HG03025 (cell line): ENCODE measurements around the gene VAV3.
"Not testable (repeated sequence)": the region's sequence is repeated elsewhere in the genome, so short reads cannot be mapped to it uniquely, and the experiment has no call there.

Source experiments
- ATAC-seq: cut with Tn5 transposase; IDR thresholded peaks from one replicate; pipeline ENCODE4 v1.9.1; 2021; ENCODE audit warnings: mild to moderate bottlenecking, moderate library complexity; ENCODE audit not compliant: unreplicated experiment, low FRiP score

Gene VAV3

DNA sequence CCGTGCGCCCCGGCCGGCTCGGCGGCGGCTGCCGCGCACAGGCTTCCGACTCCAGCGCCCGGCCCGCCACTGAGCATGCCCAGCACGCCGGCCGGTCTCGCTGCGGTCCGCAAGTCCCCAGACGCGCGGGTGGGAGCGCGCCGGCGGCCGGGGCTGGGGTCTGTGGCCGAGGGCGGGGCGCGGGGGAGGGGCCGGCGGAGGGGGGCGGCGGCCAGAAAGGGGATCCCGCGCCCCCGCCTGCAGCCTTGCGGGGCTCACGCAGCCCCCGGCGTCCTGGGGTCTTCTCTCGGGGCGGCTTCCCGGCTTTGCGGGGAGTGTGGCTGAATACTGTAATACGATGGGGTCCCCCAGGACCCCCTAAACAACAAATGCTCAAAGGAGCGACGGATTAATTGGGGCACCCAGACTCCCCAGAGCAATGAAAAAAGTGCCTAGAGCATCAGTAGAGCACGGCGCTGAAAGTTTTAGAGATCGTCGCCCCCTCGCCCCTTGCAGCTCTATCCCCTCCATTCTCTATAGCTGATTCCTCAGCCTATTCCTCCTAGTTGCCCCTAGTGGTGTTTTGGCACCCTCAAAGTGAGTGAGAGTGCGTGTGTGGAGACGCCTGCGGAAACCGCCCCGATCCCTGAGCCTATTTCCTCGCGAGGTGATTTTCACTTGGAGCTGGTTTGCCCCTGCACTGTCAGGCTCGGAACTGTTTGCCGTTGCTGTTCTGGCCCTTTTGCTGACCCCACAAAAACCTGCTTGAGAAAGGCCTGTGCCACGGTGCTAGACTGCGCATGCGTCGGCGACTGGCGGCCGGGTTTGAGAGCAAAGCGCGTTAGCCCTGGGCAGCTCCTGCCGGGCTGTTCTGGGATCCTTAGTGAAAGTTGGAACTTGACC is at the start of gene VAV3:
VAV3 (minus strand) TSS at position 71 of the 882 bp plus-strand sequence. CDS start 311 bp downstream, outside the sequence.
- no peak for ATAC-seq

DNA sequence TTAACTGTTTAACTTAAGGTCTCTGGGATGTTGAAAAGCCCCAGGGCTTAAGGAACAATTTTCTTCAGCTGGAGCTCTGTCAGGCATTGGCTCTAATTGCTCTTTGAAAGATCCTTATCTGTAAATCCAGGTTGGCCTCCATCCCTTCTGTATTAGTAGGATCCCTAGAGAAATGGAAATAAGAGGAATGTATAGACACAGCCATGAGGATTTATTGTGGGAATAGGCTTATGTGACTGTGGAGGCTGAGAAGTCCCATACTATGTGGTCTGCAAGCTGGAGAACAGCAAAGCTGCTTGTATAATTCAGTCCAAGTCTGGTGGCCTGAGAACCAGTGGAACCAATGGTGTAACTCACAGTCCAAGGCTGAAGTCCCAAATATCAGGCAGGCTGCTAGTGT is 47.6 kb upstream of the VAV3 start:
- no peak for ATAC-seq

DNA sequence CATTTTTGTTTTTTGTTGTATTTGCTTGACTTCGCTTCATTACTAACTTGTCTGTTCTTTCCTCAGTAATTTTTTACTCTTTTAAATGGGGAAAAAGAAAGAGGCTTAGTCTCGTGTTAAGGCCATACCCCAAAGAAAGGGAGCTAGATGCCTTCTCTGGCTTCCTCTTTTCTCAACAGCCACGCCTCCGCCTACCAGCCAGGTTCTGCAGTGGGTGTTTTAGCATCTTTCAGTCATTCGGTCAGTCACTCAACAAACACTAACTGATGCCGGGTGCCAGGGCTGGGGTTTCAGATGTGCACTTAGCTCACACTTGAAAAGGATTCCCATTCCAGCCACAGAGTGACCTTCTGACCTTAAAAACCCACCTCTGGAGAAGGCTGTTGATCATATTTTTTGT is 46.3 kb upstream of the VAV3 start:
- ATAC-seq: no peak

GRCh38 chr1:108010581-108010980 is 45.6 kb upstream of the VAV3 start:
- ATAC-seq: no peak

- no peak for ATAC-seq
These were observed 44.7 kb upstream of the VAV3 start for GRCh38 chr1:108009603-108010195.

DNA sequence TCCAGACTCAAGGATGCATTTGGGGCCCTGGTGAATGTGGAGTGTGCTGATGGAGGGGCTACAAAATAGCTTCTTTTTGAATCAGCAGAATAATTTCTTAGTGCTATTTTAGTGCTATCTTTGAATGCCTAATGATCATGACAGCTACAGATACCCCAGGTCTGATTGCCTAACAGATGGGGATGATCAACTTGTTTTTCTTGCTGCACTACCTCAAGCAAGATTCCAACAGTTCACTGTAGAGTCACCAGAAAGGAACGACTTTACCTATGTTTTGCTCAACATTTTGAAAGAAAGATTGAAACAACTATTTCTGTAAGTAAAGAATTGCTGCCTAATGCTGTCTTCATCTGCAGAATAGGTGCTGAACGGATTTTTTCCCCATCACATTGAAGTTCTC is 42.6 kb upstream of the VAV3 start:
- ATAC-seq: no peak

DNA sequence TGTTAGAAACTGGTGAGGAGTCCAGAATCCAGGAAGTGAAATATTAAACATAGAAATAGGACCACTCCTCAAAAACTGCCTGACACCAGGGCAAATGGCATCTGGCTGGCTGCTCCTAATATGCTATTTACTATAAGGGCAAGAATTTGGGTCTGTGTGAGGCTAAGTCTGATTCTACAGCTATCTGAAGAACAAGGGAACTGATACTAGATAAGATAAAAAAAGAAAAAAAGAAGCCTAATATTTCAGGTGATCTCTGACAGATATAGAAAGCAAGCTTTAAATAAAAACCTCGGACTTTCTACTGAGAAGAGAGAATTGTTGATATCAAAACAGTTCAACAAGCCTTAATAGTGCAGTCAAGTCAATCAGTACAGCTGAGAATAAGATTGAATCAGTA is 42.1 kb upstream of the VAV3 start:
- no peak for ATAC-seq

DNA sequence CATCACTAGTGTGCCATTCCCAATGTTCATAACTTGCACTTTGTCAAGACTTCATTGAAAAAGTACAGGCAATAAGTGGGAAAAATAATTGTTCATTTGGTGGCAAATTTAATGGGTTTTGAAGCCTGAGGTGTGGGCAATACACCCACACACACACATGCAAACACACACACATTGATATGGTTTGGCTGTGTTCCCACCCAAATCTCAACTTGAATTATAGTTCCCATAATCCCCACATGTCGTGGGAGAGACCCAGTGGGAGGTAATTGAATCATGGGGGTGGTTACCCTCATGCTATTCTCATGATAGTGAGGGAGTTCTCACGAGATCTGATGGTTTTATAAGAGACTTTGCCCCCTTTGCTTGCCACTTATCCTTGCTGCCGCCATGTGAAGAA is 39.9 kb upstream of the VAV3 start:
- not testable (repeated sequence) for ATAC-seq

DNA sequence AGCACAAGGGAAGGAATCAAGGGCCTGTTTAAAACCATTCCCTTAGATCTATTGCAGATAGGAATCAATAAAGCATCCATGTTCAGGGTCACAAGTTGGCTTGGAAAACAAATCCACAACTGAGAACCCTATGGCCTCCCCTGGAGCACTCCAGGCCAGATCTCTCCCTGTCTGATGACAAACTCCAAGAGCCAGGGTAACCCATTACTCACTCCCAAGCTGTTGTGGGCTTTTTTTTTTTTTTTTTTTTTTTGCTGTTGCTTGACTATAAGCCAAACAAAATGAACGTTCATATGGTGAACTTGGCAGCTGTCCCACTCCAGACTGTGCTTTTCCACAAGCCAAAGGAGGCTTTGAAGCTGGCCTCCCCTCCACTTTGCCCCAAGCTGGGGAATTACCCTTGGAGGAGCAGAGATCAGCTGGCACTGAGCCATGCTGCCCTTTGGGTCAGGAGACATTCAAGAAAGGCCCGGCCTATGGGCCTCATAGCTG is 35.7 kb upstream of the VAV3 start:
- ATAC-seq: no peak

- ATAC-seq: no peak
These were observed 35.2 kb upstream of the VAV3 start for GRCh38 chr1:108000184-108000583.

DNA sequence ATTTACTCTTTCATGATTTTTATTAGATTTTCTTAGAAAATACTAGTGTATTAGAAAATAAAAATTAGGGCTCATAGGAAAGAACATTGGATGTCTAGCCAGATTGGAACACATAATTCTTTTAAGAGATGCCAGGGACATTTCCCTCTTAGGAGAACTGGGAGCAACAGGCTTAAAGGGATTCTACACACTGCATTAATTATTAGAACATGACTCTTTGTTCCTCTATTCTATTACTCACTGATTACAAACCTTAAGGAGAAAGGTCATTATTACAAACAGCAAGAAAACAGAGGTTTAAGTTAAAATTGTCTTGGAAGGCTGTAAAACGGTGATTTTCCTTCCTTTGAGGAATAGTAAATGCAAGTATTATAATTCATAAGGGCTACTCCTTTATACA is 32.9 kb upstream of the VAV3 start:
- ATAC-seq: no peak

DNA sequence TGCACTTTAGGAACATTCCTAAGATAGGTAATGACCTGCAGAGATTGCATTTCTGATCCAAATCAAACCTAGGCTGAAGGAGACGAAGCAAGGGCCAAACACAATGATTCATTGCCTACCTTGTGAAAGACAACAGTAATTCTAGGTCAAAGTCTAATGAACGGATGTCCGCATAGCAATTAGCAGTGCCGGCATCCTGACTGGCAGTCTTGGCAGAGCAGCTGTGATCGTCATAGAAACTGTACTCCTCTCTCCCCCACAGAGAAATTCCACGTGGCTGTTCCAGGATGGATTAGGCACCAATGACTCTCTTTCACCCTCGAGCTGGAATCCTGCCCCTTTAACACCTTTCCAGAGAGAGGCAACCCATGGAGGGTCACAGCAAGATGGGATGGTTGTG is 28.9 kb upstream of the VAV3 start:
- no peak for ATAC-seq

GRCh38 chr1:107992347-107992746 is 27.4 kb upstream of the VAV3 start:
- ATAC-seq: no peak

- no peak for ATAC-seq
These were observed 26.5 kb upstream of the VAV3 start for GRCh38 chr1:107991371-107992066.

- no peak for ATAC-seq
These were observed 25.6 kb upstream of the VAV3 start for GRCh38 chr1:107990606-107991005.

- ATAC-seq: no peak
These were observed 16.3 kb upstream of the VAV3 start for GRCh38 chr1:107981277-107981676.

- no peak for ATAC-seq
These were observed 14.9 kb upstream of the VAV3 start for GRCh38 chr1:107979926-107980325.

GRCh38 chr1:107979088-107979487 is 14.1 kb upstream of the VAV3 start:
- no peak for ATAC-seq

DNA sequence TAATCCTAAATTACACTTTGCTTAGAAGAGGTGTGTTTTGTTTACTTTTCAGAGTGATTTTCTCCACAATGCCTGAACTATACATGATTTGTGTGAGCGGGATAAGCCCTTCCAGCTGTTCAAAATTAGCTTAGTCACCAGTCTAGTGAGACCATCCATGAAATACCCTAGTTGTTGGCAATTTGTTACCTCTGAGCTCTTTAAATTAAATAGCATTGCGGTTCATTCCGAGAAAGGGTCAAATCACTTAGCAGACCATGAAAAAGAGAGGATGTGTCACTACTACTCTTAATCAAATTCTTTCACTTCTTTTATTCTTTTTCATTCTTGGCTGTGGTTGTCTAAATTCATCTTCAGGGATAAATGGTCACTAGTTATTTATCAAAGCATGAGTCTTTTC is 11.9 kb upstream of the VAV3 start:
- ATAC-seq: no peak

GRCh38 chr1:107976431-107976830 is 11.5 kb upstream of the VAV3 start:
- ATAC-seq: no peak

GRCh38 chr1:107975851-107976250 is 10.9 kb upstream of the VAV3 start:
- no peak for ATAC-seq
